OCI-LY1 (cell line): ENCODE data around the gene KLHL29.

Experiments
- H2AFZ ChIP-seq: fragments of 200-600 bp; sonication (generic), shearing (Covaris generic); 2 replicates; pipeline ENCODE4 v1.6.0; 2014; ENCODE audit warnings: antibody characterized with exemption, mild to moderate bottlenecking, low read length
- H3F3A ChIP-seq: fragments of 200-600 bp; sonication (generic), shearing (Covaris generic); 2 replicates; pipeline ENCODE4 v1.6.0; 2014; ENCODE audit warnings: mild to moderate bottlenecking, antibody characterized with exemption, low read length, moderate library complexity; ENCODE audit not compliant: insufficient read depth
- H3K27ac ChIP-seq: fragments of 200-600 bp; sonication (generic); 2 replicates; pipeline ENCODE4 v1.5.1; 2014; ENCODE audit warnings: low read length, mixed run types, mild to moderate bottlenecking, low read depth; ENCODE audit not compliant: poor library complexity, severe bottlenecking
- H3K27me3 ChIP-seq: fragments of 200-600 bp; sonication (generic); 2 replicates; pipeline ENCODE4 v1.6.0; 2014; ENCODE audit warnings: antibody characterized with exemption, mild to moderate bottlenecking, low read length, moderate library complexity; ENCODE audit not compliant: insufficient read depth
- H3K36me3 ChIP-seq: fragments of 200-600 bp; sonication (generic); 2 replicates; pipeline ENCODE4 v1.6.1; 2014; ENCODE audit warnings: mild to moderate bottlenecking, antibody characterized with exemption, low read length, moderate library complexity, mixed read lengths; ENCODE audit not compliant: insufficient read depth
- H3K4me1 ChIP-seq: fragments of 200-600 bp; sonication (generic); 2 replicates; pipeline ENCODE4 v1.5.1; 2014; ENCODE audit warnings: mild to moderate bottlenecking, low read length, moderate library complexity; ENCODE audit not compliant: insufficient read depth, severe bottlenecking
- H3K4me2 ChIP-seq: fragments of 200-600 bp; sonication (generic), shearing (Covaris generic); 2 replicates; pipeline ENCODE4 v1.6.1; 2014; ENCODE audit warnings: low read length
- H3K4me3 ChIP-seq: fragments of 200-600 bp; sonication (generic); 2 replicates; pipeline ENCODE4 v1.5.1; 2014; ENCODE audit warnings: low read length, low read depth, mild to moderate bottlenecking, mixed read lengths; ENCODE audit not compliant: poor library complexity, severe bottlenecking
- H3K79me2 ChIP-seq: fragments of 200-600 bp; shearing (Covaris generic); 2 replicates; pipeline ENCODE4 v1.6.1; 2016; ENCODE audit warnings: mixed run types, low read length, mixed read lengths; ENCODE audit not compliant: insufficient read depth
- H3K9ac ChIP-seq: fragments of 200-600 bp; sonication (generic), shearing (Covaris generic); 2 replicates; pipeline ENCODE4 v1.6.1; 2014; ENCODE audit warnings: mild to moderate bottlenecking, low read length, mixed read lengths
- H3K9me2 ChIP-seq: fragments of 200-600 bp; sonication (generic), shearing (Covaris generic); 2 replicates; pipeline ENCODE4 v1.6.1; 2014; ENCODE audit warnings: low read depth, mild to moderate bottlenecking, low read length, mixed read lengths
- H3K9me3 ChIP-seq: fragments of 200-600 bp; shearing (Covaris generic); 2 replicates; pipeline ENCODE4 v1.6.1; 2014; ENCODE audit warnings: low read length, mixed read lengths
- H4K20me1 ChIP-seq: fragments of 200-600 bp; sonication (generic), shearing (Covaris generic); 2 replicates; pipeline ENCODE4 v1.6.0; 2016; ENCODE audit warnings: mild to moderate bottlenecking, low read length; ENCODE audit not compliant: insufficient read depth
- EZH2 ChIP-seq: fragments of 200-600 bp; sonication (generic), shearing (Covaris generic); IDR thresholded peaks from 2 replicates; pipeline ENCODE4 v1.8.0; 2017; ENCODE audit warnings: borderline replicate concordance, mixed run types, mild to moderate bottlenecking, antibody characterized with exemption, low read length, moderate library complexity, mixed read lengths
- TF ChIP-seq, protein P1 (sequence below): fragments of 200-600 bp; sonication (generic), shearing (Covaris generic); IDR thresholded peaks from 2 replicates; pipeline ENCODE4 v1.5.1; 2017; ENCODE audit warnings: mild to moderate bottlenecking, antibody characterized with exemption, low read length, moderate library complexity, mixed read lengths

KLHL29 gene

GRCh38 chr2:23563673-23564614 lies 179.0 kb downstream of the KLHL29 start:
- no peaks in the 10 kb centered on the region for H3K79me2 ChIP-seq
- no peaks in the 10 kb centered on the region for H3K36me3 ChIP-seq
- H2AFZ ChIP-seq, result no peak overlapping the region
- TF ChIP-seq, protein P1, sequence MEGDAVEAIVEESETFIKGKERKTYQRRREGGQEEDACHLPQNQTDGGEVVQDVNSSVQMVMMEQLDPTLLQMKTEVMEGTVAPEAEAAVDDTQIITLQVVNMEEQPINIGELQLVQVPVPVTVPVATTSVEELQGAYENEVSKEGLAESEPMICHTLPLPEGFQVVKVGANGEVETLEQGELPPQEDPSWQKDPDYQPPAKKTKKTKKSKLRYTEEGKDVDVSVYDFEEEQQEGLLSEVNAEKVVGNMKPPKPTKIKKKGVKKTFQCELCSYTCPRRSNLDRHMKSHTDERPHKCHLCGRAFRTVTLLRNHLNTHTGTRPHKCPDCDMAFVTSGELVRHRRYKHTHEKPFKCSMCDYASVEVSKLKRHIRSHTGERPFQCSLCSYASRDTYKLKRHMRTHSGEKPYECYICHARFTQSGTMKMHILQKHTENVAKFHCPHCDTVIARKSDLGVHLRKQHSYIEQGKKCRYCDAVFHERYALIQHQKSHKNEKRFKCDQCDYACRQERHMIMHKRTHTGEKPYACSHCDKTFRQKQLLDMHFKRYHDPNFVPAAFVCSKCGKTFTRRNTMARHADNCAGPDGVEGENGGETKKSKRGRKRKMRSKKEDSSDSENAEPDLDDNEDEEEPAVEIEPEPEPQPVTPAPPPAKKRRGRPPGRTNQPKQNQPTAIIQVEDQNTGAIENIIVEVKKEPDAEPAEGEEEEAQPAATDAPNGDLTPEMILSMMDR, result no peak
- TF ChIP-seq EZH2, result no peak
- no peaks in the 10 kb centered on the region for H3K4me1 ChIP-seq
- no peaks in the 10 kb centered on the region for H4K20me1 ChIP-seq
- H3K9ac ChIP-seq, result no peak overlapping the region
- H3K27ac ChIP-seq, result no peak overlapping the region
- H3K9me2 ChIP-seq, result no peaks in the 10 kb centered on the region
- H3K4me2 ChIP-seq, result no peak overlapping the region
- H3K4me3 ChIP-seq, result no peak overlapping the region
- no peaks in the 10 kb centered on the region for H3F3A ChIP-seq
- H3K9me3 ChIP-seq, result no peaks in the 10 kb centered on the region
- H3K27me3 ChIP-seq, result 0 out of 2 replicates have a peak, but pooled peaks cover 3% of the 10 kb centered on the region

DNA sequence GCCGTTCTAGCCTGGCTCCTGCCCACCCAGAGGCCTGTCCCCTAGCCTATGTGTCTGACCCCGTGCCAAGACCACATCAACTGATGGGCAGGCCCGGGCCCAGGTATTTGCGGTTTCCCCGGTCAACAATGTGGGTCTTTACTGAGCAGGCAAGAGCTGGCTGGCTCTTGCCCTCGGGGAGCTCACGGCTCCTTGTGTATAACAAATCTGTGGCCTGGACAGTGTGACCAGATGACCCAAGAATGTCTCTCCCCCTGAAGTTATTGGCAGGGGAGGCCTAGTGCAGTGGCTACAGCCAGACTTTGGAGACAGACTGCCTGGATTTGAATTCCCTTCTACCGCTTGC lies 179.6 kb downstream of the KLHL29 start:
- Histone ChIP-seq H3K79me2 (no peaks in the 10 kb centered on the region), H3K9me3 (no peaks in the 10 kb centered on the region), H3K4me1 (no peaks in the 10 kb centered on the region), H3K9ac (no peak overlapping the region), H4K20me1 (no peaks in the 10 kb centered on the region), H3K4me3 (no peak overlapping the region), H3K27ac (no peak overlapping the region), H3K36me3 (no peaks in the 10 kb centered on the region), H3K27me3 (peaks cover 3% of the 10 kb centered on the region; the same call in 1 of the 2 replicates), H3K9me2 (no peaks in the 10 kb centered on the region), H3F3A (no peaks in the 10 kb centered on the region), H3K4me2 (no peak overlapping the region), H2AFZ (no peak overlapping the region)
- no peak for TF ChIP-seq EZH2
- TF ChIP-seq, protein P1, result no peak

- Histone ChIP-seq H3K4me3 (no peak overlapping the region), H3K27ac (no peak overlapping the region), H3K79me2 (no peaks in the 10 kb centered on the region), H2AFZ (no peak overlapping the region), H3K27me3 (peaks cover 3% of the 10 kb centered on the region), H4K20me1 (no peaks in the 10 kb centered on the region), H3K9ac (no peak overlapping the region), H3K4me1 (no peaks in the 10 kb centered on the region), H3K9me2 (no peaks in the 10 kb centered on the region), H3K36me3 (no peaks in the 10 kb centered on the region), H3K4me2 (no peak overlapping the region), H3F3A (no peaks in the 10 kb centered on the region), H3K9me3 (no peaks in the 10 kb centered on the region)
- TF ChIP-seq, protein P1, result no peak
- no peak for TF ChIP-seq EZH2
Measured at GRCh38 chr2:23565374-23565773, 180.4 kb downstream of the KLHL29 start.
